ENCODE data around the gene ST6GALNAC3.

Gene ST6GALNAC3

GRCh38 chr1:76068542-76068941 lies 6.0 kb upstream of the ST6GALNAC3 start:
- Histone ChIP-seq H3K9ac (ENCODE audit: low read depth, low read length, poor library complexity, severe bottlenecking) (no peak overlapping the region), H3K4me2 (ENCODE audit: low read depth, low read length, poor library complexity, severe bottlenecking) (no peak overlapping the region), H3F3A (ENCODE audit: low read depth) (no peaks in the 10 kb centered on the region), H3K9me3 (ENCODE audit: insufficient read depth, low read depth, low read length) (no peaks in the 10 kb centered on the region), H3K36me3 (ENCODE audit: insufficient read depth, low read length) (no peaks in the 10 kb centered on the region), H3K9me2 (replicated peaks; ENCODE audit: low read depth, low read length) (no peaks in the 10 kb centered on the region), H3K4me1 (ENCODE audit: insufficient read depth, low read length, poor library complexity, severe bottlenecking) (no peaks in the 10 kb centered on the region), H3K27me3 (ENCODE audit: insufficient read depth, low read length, poor library complexity, severe bottlenecking) (peaks cover 8% of the 10 kb centered on the region), H2AFZ (ENCODE audit: low read length) (no peak overlapping the region), H4K20me1 (ENCODE audit: insufficient read depth, low read length, poor library complexity, severe bottlenecking) (no peaks in the 10 kb centered on the region), H3K79me2 (ENCODE audit: insufficient read depth, low read length) (no peaks in the 10 kb centered on the region), H3K4me3 (ENCODE audit: low read length, poor library complexity, severe bottlenecking) (no peak overlapping the region)
- TF ChIP-seq EZH2phosphoT487 (IDR thresholded peaks at IDR 0.05; ENCODE audit: borderline replicate concordance) (no peak), CTCF (conservative IDR thresholded peaks at IDR 0.05; ENCODE audit: low read length) (no peak)

GRCh38 chr1:76068953-76069561 lies 5.5 kb upstream of the ST6GALNAC3 start:
- Histone ChIP-seq H3K4me2 (ENCODE audit: low read depth, low read length, poor library complexity, severe bottlenecking) (no peak overlapping the region), H3K4me1 (ENCODE audit: insufficient read depth, low read length, poor library complexity, severe bottlenecking) (no peaks in the 10 kb centered on the region), H3K79me2 (ENCODE audit: insufficient read depth, low read length) (no peaks in the 10 kb centered on the region), H2AFZ (ENCODE audit: low read length) (no peak overlapping the region), H3K9me2 (replicated peaks; ENCODE audit: low read depth, low read length) (no peaks in the 10 kb centered on the region), H3K4me3 (ENCODE audit: low read length, poor library complexity, severe bottlenecking) (no peak overlapping the region), H3K9me3 (ENCODE audit: insufficient read depth, low read depth, low read length) (no peaks in the 10 kb centered on the region), H4K20me1 (ENCODE audit: insufficient read depth, low read length, poor library complexity, severe bottlenecking) (no peaks in the 10 kb centered on the region), H3F3A (ENCODE audit: low read depth) (no peaks in the 10 kb centered on the region), H3K36me3 (ENCODE audit: insufficient read depth, low read length) (no peaks in the 10 kb centered on the region), H3K27me3 (ENCODE audit: insufficient read depth, low read length, poor library complexity, severe bottlenecking) (peaks cover 10% of the 10 kb centered on the region), H3K9ac (ENCODE audit: low read depth, low read length, poor library complexity, severe bottlenecking) (no peak overlapping the region)
- TF ChIP-seq EZH2phosphoT487 (IDR thresholded peaks at IDR 0.05; ENCODE audit: borderline replicate concordance) (no peak), CTCF (conservative IDR thresholded peaks at IDR 0.05; ENCODE audit: low read length) (no peak)

- Histone ChIP-seq H3K9me3 (ENCODE audit: insufficient read depth, low read depth, low read length) (no peaks in the 10 kb centered on the region), H3K36me3 (ENCODE audit: insufficient read depth, low read length) (no peaks in the 10 kb centered on the region), H3K9me2 (replicated peaks; ENCODE audit: low read depth, low read length) (no peaks in the 10 kb centered on the region), H3K4me2 (ENCODE audit: low read depth, low read length, poor library complexity, severe bottlenecking) (no peak overlapping the region), H3K79me2 (ENCODE audit: insufficient read depth, low read length) (no peaks in the 10 kb centered on the region), H3K4me3 (ENCODE audit: low read length, poor library complexity, severe bottlenecking) (no peak overlapping the region), H3K4me1 (ENCODE audit: insufficient read depth, low read length, poor library complexity, severe bottlenecking) (no peaks in the 10 kb centered on the region), H3K9ac (ENCODE audit: low read depth, low read length, poor library complexity, severe bottlenecking) (no peak overlapping the region), H2AFZ (ENCODE audit: low read length) (no peak overlapping the region), H4K20me1 (ENCODE audit: insufficient read depth, low read length, poor library complexity, severe bottlenecking) (no peaks in the 10 kb centered on the region), H3F3A (ENCODE audit: low read depth) (no peaks in the 10 kb centered on the region), H3K27me3 (ENCODE audit: insufficient read depth, low read length, poor library complexity, severe bottlenecking) (peaks cover 10% of the 10 kb centered on the region)
- TF ChIP-seq CTCF (conservative IDR thresholded peaks at IDR 0.05; ENCODE audit: low read length) (no peak), EZH2phosphoT487 (IDR thresholded peaks at IDR 0.05; ENCODE audit: borderline replicate concordance) (no peak)
Observed at GRCh38 chr1:76070538-76070937, 4.0 kb upstream of the ST6GALNAC3 start.

All from Loucy (cell line).